DMS153 treated with DMSO at 0.1 percent for 48 hours (cell line): ENCODE data around the gene CDC42EP4.

Source experiments
- DNase-seq: peaks from one replicate; lab custom pipeline; 2025; ENCODE audit not compliant: unreplicated experiment; lab: John Stamatoyannopoulos, UW

The CDC42EP4 gene

DNA sequence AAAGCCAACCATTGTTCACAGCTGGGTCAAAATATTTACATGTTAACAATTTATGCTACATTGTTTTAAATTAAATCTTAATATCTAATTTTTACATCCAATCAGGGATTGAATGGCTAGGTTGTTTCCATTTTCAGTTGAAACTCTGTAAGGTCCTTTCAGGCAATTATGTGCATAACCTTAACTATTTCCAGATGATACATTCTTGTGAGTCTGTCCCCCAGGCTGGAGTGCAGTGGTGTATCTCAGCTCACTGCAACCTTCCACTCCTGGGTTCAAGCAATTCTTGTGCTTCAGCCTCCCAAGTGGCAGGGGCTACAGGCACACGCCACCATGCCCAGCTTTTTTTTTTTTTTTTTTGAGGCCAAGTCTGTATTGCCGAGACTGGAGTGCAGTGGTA lies 10.4 kb downstream of the CDC42EP4 start:
- no peak for DNase-seq

- no peak for DNase-seq
These were observed 11.4 kb downstream of the CDC42EP4 start for GRCh38 chr17:73300392-73300791.

DNA sequence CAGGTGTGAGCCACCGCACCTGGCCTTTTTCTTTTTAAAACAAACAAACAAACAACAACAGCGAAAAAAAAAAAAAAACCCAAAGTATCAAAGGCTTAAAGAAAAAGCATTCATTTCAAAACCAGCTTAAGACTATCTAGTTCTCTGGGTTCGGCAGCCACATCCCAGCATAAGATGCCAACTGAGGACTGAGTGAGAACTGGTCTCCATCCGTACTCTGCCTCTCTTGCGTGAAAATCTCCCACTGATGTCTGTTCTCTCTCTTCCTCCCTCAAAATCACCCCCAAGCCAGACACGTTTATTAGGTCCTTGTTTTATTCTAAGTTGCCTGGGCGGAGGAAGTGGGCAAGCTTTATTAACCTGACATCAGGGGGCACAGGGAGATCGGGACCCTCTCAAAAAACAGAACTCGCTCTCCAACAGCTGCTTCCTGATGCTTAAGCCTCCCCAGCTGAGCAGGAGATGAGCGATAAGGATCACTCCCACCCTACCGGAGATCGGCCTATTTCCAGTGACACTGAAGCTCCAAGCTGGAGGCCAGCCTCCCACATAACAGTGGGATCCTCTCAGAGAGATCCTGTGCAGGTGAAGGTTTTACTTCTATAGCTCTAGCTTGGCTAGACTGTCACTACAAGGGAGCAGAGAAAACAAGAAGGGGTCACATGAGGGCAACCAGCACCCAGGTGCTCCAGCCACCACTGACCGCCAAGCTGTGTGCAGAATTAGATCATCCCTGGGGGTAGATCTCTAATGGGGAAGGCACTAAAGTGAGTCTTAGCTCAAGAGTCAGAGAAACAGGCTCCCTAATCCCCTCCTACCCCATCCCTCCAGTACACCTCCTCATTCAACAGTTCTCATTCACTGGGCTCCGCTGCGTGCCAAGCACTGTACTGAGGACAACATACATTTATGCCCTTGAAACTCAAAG lies 13.6 kb downstream of the CDC42EP4 start:
- no peak for DNase-seq

GRCh38 chr17:73293480-73293911 lies 18.3 kb downstream of the CDC42EP4 start:
- no peak for DNase-seq

DNA sequence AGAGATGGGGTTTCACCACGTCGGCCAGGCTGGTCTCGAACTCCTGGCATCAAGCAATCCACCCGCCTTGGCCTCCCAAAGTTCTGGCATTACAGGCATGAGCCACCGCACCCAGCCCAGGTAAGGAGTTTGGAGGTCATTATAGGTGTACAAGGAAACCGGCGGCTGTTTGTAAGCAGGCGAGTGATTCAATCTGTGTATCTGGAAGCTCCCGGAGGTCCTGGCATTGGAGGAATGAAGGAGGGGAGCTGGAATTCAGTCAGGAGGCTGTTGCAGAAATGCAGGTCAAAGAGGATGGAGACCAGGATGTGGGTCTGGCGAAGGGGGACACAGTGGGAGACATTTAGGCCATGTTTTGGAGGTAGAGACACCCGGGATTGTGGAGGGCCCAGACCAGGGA lies 18.8 kb downstream of the CDC42EP4 start:
- no peak for DNase-seq

- no peak for DNase-seq
These were observed 19.7 kb downstream of the CDC42EP4 start for GRCh38 chr17:73292031-73292531.

- DNase-seq: no peak
These were observed 20.5 kb downstream of the CDC42EP4 start for GRCh38 chr17:73291260-73291801.

GRCh38 chr17:73290399-73291259 lies 21.2 kb downstream of the CDC42EP4 start:
- DNase-seq: no peak

DNA sequence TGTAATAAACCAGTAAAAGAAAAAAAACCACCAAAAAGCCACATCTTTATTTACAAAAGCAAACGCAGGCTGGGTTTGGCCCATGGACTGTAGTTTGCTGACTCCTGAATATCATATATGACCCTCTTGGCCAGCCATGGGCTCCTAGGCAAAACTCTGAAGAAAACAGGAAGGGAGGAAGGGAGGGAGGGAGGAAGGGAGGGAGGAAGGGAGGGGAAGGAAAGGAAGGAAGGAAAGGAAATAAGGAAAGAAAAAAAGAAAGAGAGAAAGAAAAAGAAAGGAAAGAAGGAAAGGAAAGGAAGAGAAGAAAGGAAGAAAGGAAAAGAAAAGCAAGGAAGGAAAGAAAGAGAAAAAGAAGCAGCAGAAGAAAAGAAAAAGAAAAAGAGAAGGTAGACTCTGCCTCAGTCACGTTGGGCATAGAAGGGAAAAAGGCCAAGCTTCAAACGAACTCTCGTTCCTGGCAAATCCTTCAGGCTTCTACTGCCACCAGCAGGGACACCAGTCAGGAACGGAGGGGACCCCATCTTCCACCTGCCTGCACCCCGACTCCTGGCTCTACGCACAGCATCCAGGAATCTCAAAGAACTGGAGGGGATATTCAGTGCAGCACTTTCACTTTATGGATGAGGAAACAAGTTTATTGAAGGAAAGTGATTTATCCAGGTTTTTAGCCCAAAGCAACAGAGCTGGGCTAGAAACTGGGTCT lies 22.1 kb downstream of the CDC42EP4 start:
- DNase-seq: no peak

GRCh38 chr17:73288534-73289302 lies 23.1 kb downstream of the CDC42EP4 start:
- no peak for DNase-seq

GRCh38 chr17:73286863-73287296 lies 24.9 kb downstream of the CDC42EP4 start:
- DNase-seq: no peak

DNA sequence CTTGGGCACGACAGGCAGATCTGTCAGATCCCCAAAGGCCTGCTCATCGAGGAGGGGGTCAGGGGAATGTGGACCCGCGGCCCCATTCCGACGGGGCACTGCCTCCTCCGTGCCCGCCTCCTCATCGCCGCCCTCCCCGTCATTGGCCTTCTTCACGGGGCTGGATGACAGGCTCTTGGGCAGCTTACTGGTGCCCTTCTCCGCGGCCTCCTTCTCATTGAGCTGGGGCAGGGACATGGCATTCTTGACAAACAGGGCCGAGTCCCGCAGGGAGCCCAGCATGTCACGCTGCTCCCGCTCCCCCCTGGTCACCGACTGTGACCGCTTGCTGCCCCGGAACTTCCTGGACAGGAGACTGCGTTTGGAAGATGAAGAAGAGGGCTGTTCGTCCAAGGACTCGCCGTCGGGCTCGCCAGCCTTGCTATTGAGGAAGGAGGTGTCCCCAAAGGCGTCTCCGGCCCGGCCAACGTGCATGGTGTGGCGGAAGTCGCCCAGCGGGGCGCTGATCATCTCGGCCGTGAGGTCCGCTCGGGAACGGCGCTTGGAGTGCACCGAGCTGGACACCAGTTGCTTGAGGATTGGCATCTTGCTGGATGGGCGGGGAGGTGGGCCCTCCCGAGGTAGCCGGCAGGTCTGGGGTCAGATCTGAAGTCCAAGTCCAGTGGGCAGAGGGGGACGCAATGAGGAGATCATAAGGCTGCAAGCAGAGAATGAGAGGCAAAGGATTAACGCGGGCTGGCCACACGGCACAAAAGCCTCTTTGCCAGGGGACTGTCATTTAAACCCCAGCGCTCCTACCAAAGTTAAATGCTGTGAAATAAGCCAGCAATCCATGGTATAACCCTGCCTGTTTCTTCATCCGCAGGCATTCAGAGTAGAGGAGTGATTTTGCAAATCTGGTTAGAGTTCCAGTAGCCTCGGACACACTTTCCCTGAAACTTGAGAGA lies 25.6 kb downstream of the CDC42EP4 start:
- DNase-seq: no peak

GRCh38 chr17:73285603-73285908 lies 26.2 kb downstream of the CDC42EP4 start:
- no peak for DNase-seq

GRCh38 chr17:73284906-73285602 lies 26.7 kb downstream of the CDC42EP4 start:
- DNase-seq: no peak

DNA sequence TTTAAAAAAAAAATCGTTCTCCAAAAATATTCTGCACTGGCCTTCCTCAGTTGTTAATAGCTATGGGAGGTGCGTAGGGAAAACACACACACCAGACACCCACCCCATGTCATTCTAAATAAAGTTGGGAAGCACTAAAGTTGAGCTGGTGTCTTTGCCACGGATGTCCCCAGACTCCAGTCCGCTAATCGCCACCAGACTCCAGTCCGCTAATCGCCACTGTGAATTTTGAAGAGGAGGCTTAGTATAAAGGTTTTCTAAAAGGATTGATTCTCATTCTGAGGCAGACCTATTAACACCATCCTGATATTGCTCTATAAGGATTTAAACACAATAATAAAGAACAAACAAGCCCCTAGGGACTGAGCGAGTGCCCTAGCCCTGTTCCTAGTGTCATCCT lies 27.4 kb downstream of the CDC42EP4 start:
- DNase-seq: no peak

- DNase-seq: no peak
These were observed 27.9 kb downstream of the CDC42EP4 start for GRCh38 chr17:73283841-73284282.

GRCh38 chr17:73283250-73283649 lies 28.6 kb downstream of the CDC42EP4 start:
- no peak for DNase-seq

GRCh38 chr17:73282629-73283028 lies 29.2 kb downstream of the CDC42EP4 start:
- DNase-seq: no peak
